ENCODE measurements around the gene ARAP3.

Gene ARAP3

GRCh38 chr5:141665995-141666940, 15.8 kb downstream of the ARAP3 start:
- no peak for DNase-seq

- DNase-seq: peak; percentile 84
These were observed 17.1 kb downstream of the ARAP3 start for GRCh38 chr5:141664733-141665461.

- no peak for DNase-seq
These were observed 18.5 kb downstream of the ARAP3 start for GRCh38 chr5:141663506-141663905.

- DNase-seq: no peak
These were observed 20.0 kb downstream of the ARAP3 start for GRCh38 chr5:141662028-141662427.

- DNase-seq: no peak
These were observed 24.0 kb downstream of the ARAP3 start for GRCh38 chr5:141657937-141658545.

GRCh38 chr5:141657404-141657803, 24.6 kb downstream of the ARAP3 start:
- no peak for DNase-seq

- DNase-seq: no peak
These were observed 25.6 kb downstream of the ARAP3 start for GRCh38 chr5:141656396-141656795.

GRCh38 chr5:141655020-141655419, 27.0 kb downstream of the ARAP3 start:
- no peak for DNase-seq

- no peak for DNase-seq
These were observed 27.7 kb downstream of the ARAP3 start for GRCh38 chr5:141654298-141654697.

- no peak for DNase-seq
These were observed 30.3 kb downstream of the ARAP3 start for GRCh38 chr5:141651728-141652105.

- DNase-seq: peak; percentile 97
These were observed 30.9 kb downstream of the ARAP3 start, which contains the start of gene FCHSD1 for GRCh38 chr5:141650851-141651727. Gene FCHSD1 (minus strand): TSS chr5:141651418. CDS start chr5:141651368, 50 bp downstream.

- DNase-seq: no peak
These were observed 32.1 kb downstream of the ARAP3 start for GRCh38 chr5:141649972-141650371.

- DNase-seq: no peak
These were observed 32.9 kb downstream of the ARAP3 start for GRCh38 chr5:141649056-141649688.

GRCh38 chr5:141647851-141648250, 34.2 kb downstream of the ARAP3 start:
- DNase-seq: no peak

GRCh38 chr5:141647242-141647641, 34.8 kb downstream of the ARAP3 start:
- DNase-seq: no peak

- DNase-seq: no peak
These were observed 36.0 kb downstream of the ARAP3 start for GRCh38 chr5:141646026-141646425.

- DNase-seq: no peak
These were observed 40.3 kb downstream of the ARAP3 start for GRCh38 chr5:141641634-141642267.

GRCh38 chr5:141640698-141641097, 41.3 kb downstream of the ARAP3 start:
- DNase-seq: no peak

- peak; percentile 40 for DNase-seq
These were observed 42.0 kb downstream of the ARAP3 start for GRCh38 chr5:141640051-141640415.

GRCh38 chr5:141639357-141640050, 42.5 kb downstream of the ARAP3 start:
- DNase-seq: no peak

- no peak for DNase-seq
These were observed 43.3 kb downstream of the ARAP3 start for GRCh38 chr5:141638771-141639170.

Measured in islet precursor cell (in vitro differentiated cells).